Cardiac muscle cell (in vitro differentiated cells and primary cell): ENCODE data around the gene OR8B8. TPM values are rescaled to one million over a fixed set of nuclear protein-coding genes. Genes with fewer than 3 reads are reported as not detected.
A peak's percentile ranks its signal among the peaks of the same experiment; 100 is the strongest.
"Not testable (repeated sequence)": the region's sequence is repeated elsewhere in the genome, so short reads cannot be mapped to it uniquely, and the experiment has no call there.

Experiments
- DNase-seq, 2 donors: peaks; one replicate each; pipeline versions ENCODE4 v3.0.0 to v3.0.0-alpha.2; 2010 to 2017; ENCODE audit warnings: low read depth in 1 of 2, low spot score in 1 of 2
- H3K27ac ChIP-seq: fragments of 200-600 bp; sonication (generic); 2 replicates; pipeline ENCODE4 v1.5.1; 2016
- H3K27me3 ChIP-seq: fragments of 200-600 bp; sonication (generic); 2 replicates; pipeline ENCODE4 v1.6.0; 2016; ENCODE audit warnings: control low read depth
- H3K36me3 ChIP-seq: fragments of 200-600 bp; sonication (generic); 2 replicates; pipeline ENCODE4 v1.5.1; 2016; ENCODE audit warnings: control low read depth
- H3K4me1 ChIP-seq: fragments of 200-600 bp; sonication (generic); 2 replicates; pipeline ENCODE4 v1.8.1; 2017; ENCODE audit warnings: low read depth, mild to moderate bottlenecking, mixed run types
- H3K4me3 ChIP-seq: fragments of 200-600 bp; sonication (generic); 2 replicates; pipeline ENCODE4 v1.5.1; 2016; ENCODE audit warnings: mild to moderate bottlenecking
- H3K9me3 ChIP-seq: fragments of 200-600 bp; sonication (generic); 2 replicates; pipeline ENCODE4 v1.5.1; 2017; ENCODE audit warnings: low read depth, mild to moderate bottlenecking, control low read depth
- polyA plus RNA-seq: library from polyadenylated mRNA; unstranded; fragments of >200 nt; fragmentation: Nextera tagmentation; extraction: Ambion mirVana; gene quantifications from 2 replicates; pipeline ENCODE4 v1.2.1, GENCODE V29; 2016
- total RNA-seq: library from RNA; depleted of rRNA; stranded (reverse); fragments of >200 nt; gene quantifications from 2 replicates; pipeline ENCODE4 v1.2.3, GENCODE V29; 2016
- TF ChIP-seq, protein P1 (sequence below): IDR thresholded peaks from 2 replicates; pipeline ENCODE4 v1.5.1; 2012; ENCODE audit warnings: low read depth, mild to moderate bottlenecking, low read length

Gene OR8B8
- total and polyA plus RNA-seq, 2 experiments from 2014 or later, result not detected

DNA sequence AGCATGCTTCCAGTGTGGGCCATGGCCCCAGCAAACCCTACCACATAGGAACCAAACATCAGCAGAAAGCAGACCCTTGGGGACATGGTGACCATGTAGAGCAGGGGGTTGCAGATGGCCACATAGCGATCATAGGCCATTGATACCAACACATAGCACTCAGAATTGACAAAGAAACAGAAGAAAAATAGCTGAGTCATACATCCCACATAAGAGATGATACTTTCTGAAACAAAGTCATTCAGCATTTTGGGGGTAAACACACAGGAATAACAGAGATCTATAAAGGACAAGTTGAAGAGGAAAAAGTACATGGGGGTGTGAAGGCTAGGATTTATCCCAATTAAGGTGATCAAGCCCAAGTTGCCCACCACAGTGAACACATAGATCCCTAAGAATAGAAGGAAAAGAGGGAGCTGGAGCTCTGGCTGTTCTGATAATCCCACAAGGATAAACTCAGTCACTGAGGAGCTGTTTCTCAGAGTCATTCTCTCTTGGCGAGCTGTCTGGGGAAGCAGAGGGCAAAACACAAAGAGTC, 21.0 kb downstream of the OR8B8 start, which contains the start of gene OR8B4:
Gene OR8B4, minus strand, starts transcription at position 488 of the 538 bp plus-strand sequence. Its CDS starts 0 bp downstream, at position 488.
- no peak within 1 kb of the TSS for H3K4me3 ChIP-seq
- no peaks in the 10 kb centered on the region for H3K4me1 ChIP-seq
- H3K36me3 ChIP-seq, result no peaks in the 10 kb centered on the region
- TF ChIP-seq, protein P1, sequence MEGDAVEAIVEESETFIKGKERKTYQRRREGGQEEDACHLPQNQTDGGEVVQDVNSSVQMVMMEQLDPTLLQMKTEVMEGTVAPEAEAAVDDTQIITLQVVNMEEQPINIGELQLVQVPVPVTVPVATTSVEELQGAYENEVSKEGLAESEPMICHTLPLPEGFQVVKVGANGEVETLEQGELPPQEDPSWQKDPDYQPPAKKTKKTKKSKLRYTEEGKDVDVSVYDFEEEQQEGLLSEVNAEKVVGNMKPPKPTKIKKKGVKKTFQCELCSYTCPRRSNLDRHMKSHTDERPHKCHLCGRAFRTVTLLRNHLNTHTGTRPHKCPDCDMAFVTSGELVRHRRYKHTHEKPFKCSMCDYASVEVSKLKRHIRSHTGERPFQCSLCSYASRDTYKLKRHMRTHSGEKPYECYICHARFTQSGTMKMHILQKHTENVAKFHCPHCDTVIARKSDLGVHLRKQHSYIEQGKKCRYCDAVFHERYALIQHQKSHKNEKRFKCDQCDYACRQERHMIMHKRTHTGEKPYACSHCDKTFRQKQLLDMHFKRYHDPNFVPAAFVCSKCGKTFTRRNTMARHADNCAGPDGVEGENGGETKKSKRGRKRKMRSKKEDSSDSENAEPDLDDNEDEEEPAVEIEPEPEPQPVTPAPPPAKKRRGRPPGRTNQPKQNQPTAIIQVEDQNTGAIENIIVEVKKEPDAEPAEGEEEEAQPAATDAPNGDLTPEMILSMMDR, result no peak
- no peak for DNase-seq
- no peak within 1 kb of the TSS for H3K27ac ChIP-seq
- peaks cover 4% of the 10 kb centered on the region for H3K27me3 ChIP-seq
- no peaks in the 10 kb centered on the region for H3K9me3 ChIP-seq

DNA sequence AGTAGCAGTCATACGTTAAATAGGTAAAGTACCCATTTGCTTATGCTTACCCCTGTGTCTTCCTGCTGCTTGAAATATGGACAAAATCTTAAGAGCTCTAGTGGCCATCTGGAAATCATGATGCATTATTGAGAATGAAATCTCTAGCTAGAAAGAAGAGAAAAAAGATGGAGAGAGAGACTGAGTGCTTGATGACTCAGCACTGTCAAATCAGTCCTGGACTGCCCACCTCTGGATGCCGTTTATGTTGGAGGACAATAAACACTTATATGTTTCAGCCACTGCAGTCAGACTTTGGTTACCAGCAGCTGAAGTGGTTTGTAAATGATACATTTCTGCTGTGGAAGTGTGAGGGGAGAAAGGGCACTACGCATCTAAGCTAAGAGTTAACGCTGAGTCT, 24.5 kb downstream of the OR8B8 start:
- no peak for DNase-seq
- Histone ChIP-seq H3K27me3 (peaks cover 4% of the 10 kb centered on the region), H3K9me3 (no peaks in the 10 kb centered on the region), H3K27ac (no peak overlapping the region), H3K4me1 (peaks cover 5% of the 10 kb centered on the region), H3K4me3 (no peak overlapping the region), H3K36me3 (no peaks in the 10 kb centered on the region)
- TF ChIP-seq, protein P1, result no peak

DNA sequence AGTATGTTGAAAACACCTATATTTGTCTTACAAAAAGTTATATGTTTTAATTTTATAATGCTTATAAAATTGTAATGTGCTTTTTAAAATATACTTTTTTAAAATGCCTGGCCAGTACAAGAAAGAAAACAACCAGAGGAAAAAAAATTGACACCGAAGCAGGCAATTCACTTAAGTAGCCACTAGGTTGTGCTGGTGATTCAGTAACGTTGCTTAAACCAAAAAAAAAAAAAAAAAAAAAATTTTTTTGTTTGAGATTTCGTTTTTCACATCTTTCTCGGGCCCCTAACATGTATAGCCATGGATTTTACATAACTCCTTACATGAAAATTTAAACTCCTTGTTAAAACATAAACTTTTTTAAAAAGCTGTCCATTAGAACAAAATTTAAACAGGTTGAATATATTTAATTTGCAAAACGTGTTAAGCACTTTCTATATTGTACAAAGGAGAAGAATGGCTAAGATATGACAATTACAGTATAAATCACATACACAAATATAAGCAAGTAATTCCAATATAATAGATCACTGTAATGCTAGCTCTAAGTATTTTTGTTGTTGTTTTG, 30.1 kb downstream of the OR8B8 start:
- Histone ChIP-seq H3K4me3 (no peak overlapping the region), H3K36me3 (no peaks in the 10 kb centered on the region), H3K27me3 (peaks cover 22% of the 10 kb centered on the region), H3K9me3 (no peaks in the 10 kb centered on the region), H3K27ac (no peak overlapping the region), H3K4me1 (peaks cover 5% of the 10 kb centered on the region)
- TF ChIP-seq, protein P1, result peak; percentile 67
- peak; percentile 60 to 74 for DNase-seq

DNA sequence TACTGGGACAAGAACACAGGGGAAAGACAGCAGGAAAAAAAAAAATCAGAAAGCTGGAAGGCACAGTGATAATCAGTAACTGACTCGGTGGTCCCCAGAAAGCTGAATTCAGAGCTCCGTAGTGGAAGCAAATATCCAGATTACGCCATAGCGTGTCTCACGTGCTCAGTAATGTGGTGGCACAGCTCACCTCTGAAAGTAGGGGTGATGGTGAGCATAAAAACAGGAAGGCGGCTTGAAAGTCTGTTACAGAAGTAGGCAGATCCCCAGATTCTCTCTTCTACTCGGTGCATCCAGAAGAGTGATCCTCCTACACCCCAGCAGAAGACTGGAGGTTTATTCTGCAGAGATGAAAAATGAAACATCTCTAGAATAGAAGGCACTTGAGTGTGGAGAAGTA, 35.6 kb downstream of the OR8B8 start:
- H3K27ac ChIP-seq, result no peak overlapping the region
- H3K4me1 ChIP-seq, result no peaks in the 10 kb centered on the region
- peaks cover 21% of the 10 kb centered on the region for H3K27me3 ChIP-seq
- H3K9me3 ChIP-seq, result no peaks in the 10 kb centered on the region
- no peak for DNase-seq
- H3K36me3 ChIP-seq, result no peaks in the 10 kb centered on the region
- TF ChIP-seq, protein P1, result no peak
- H3K4me3 ChIP-seq, result no peak overlapping the region

DNA sequence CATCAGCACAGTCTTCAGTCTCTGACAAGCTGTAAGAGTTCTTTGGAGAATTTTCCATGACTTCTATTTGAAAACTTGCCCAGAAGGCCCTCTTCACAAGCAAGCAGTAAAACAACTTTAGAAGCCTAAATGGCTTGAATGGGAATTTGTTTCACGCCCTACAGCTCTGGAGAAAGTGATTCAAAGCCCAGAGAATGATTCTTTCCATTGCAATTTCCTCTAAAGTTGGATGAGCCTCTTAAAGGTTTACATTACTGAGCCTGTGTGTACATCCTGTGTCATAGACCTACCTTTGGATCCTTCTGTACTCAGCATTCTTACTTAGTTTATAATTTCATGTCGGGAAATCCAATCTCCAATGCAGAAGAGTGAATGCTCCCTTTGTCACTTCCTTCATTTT, 39.9 kb downstream of the OR8B8 start:
- TF ChIP-seq, protein P1, result no peak
- H3K4me3 ChIP-seq, result no peak overlapping the region
- H3K27me3 ChIP-seq, result peaks cover 3% of the 10 kb centered on the region
- no peaks in the 10 kb centered on the region for H3K9me3 ChIP-seq
- no peaks in the 10 kb centered on the region for H3K4me1 ChIP-seq
- no peaks in the 10 kb centered on the region for H3K36me3 ChIP-seq
- H3K27ac ChIP-seq, result no peak overlapping the region
- DNase-seq, result no peak

DNA sequence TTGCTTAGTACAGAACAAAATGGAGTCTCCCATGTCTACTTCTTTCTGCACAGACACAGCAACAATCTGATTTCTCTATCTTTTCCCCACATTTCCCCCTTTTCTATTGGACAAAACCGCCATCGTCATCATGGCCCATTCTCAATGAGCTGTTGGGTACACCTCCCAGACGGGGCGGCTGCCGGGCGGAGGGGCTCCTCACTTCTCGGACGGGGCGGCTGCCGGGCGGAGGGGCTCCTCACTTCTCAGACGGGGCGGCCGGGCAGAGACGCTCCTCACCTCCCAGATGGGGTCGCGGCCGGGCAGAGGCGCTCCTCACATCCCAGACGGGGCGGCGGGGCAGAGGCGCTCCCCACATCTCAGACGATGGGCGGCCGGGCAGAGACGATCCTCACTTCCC, 42.3 kb downstream of the OR8B8 start:
- H3K36me3 ChIP-seq, H3K27ac ChIP-seq, H3K27me3 ChIP-seq, DNase-seq, H3K4me3 ChIP-seq, H3K4me1 ChIP-seq, H3K9me3 ChIP-seq: not testable (repeated sequence)
